ENCODE data around the gene KCND3. TPM values are rescaled to one million over a fixed set of nuclear protein-coding genes. Genes with fewer than 3 reads are reported as not detected.

The KCND3 gene
- total and polyA plus RNA-seq, 2 donors from 2014 or later = 1.2 to 12.6 TPM

- no peak for FAIRE-seq
- H3K36me3 ChIP-seq (ENCODE audit: control insufficient read depth in 2 of 3, insufficient read depth in 3 of 3, low read length in 3 of 3) = no peaks in the 10 kb centered on the region
- no peaks in the 10 kb centered on the region for H3K4me1 ChIP-seq (ENCODE audit: control insufficient read depth in 2 of 3, insufficient read depth in 2 of 3, low read depth in 1 of 3, low read length in 3 of 3)
- H3K9me3 ChIP-seq (ENCODE audit: control insufficient read depth in 2 of 3, insufficient read depth in 1 of 3, low read length in 3 of 3) = no peaks in the 10 kb centered on the region
- intact Hi-C loops (cut with DNase I) = no loop called here
- H3K4me3 ChIP-seq (ENCODE audit: low read length in 3 of 3) = no peak overlapping the region
- TF ChIP-seq, protein P1, sequence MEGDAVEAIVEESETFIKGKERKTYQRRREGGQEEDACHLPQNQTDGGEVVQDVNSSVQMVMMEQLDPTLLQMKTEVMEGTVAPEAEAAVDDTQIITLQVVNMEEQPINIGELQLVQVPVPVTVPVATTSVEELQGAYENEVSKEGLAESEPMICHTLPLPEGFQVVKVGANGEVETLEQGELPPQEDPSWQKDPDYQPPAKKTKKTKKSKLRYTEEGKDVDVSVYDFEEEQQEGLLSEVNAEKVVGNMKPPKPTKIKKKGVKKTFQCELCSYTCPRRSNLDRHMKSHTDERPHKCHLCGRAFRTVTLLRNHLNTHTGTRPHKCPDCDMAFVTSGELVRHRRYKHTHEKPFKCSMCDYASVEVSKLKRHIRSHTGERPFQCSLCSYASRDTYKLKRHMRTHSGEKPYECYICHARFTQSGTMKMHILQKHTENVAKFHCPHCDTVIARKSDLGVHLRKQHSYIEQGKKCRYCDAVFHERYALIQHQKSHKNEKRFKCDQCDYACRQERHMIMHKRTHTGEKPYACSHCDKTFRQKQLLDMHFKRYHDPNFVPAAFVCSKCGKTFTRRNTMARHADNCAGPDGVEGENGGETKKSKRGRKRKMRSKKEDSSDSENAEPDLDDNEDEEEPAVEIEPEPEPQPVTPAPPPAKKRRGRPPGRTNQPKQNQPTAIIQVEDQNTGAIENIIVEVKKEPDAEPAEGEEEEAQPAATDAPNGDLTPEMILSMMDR (IDR thresholded peaks at IDR 0.05; ENCODE audit: borderline replicate concordance, extremely low read depth, insufficient read depth) = no peak
- no peak for DNase-seq
- no peak overlapping the region for H3K27ac ChIP-seq (ENCODE audit: low read depth in 2 of 2, low read length in 2 of 2)
- no peaks in the 10 kb centered on the region for H3K27me3 ChIP-seq (ENCODE audit: control insufficient read depth, insufficient read depth, low read length)
- H3K9ac ChIP-seq (ENCODE audit: low read length in 3 of 3) = no peak overlapping the region
Observed at GRCh38 chr1:111870181-111870580, 119.3 kb downstream of the KCND3 start.

GRCh38 chr1:111867868-111868440, 121.5 kb downstream of the KCND3 start:
- Histone ChIP-seq H3K36me3 (ENCODE audit: control insufficient read depth in 2 of 3, insufficient read depth in 3 of 3, low read length in 3 of 3) (no peaks in the 10 kb centered on the region), H3K27ac (ENCODE audit: low read depth in 2 of 2, low read length in 2 of 2) (no peak overlapping the region), H3K9ac (ENCODE audit: low read length in 3 of 3) (no peak overlapping the region), H3K4me3 (ENCODE audit: low read length in 3 of 3) (no peak overlapping the region), H3K4me1 (ENCODE audit: control insufficient read depth in 2 of 3, insufficient read depth in 2 of 3, low read depth in 1 of 3, low read length in 3 of 3) (no peaks in the 10 kb centered on the region), H3K9me3 (ENCODE audit: control insufficient read depth in 2 of 3, insufficient read depth in 1 of 3, low read length in 3 of 3) (no peaks in the 10 kb centered on the region), H3K27me3 (ENCODE audit: control insufficient read depth, insufficient read depth, low read length) (no peaks in the 10 kb centered on the region)
- DNase-seq (no peak), FAIRE-seq (no peak)
- TF ChIP-seq, protein P1 (IDR thresholded peaks at IDR 0.05; ENCODE audit: borderline replicate concordance, extremely low read depth, insufficient read depth) = no peak
- intact Hi-C loops (cut with DNase I) = no loop called here

DNA sequence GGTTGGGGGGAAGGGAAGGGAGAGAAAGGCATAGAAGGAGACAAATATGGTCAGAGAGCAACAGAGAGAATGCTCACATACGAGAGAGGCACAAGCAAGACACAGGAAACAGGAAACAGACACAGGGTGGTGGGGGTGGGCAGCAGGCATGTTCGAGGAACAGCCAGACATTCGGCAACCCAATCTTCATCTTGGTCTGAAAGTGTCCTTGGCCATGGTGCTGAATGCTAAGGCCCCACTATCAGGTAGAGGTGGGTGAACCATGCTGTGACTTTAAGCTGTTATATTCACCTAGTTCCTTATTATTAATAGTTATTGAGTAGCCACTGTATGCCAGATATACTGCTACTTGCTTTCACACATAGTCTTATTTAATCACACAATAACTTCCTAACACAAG, 124.6 kb downstream of the KCND3 start:
- intact Hi-C loops (cut with DNase I) = no loop called here
- H3K27ac ChIP-seq (ENCODE audit: low read depth in 2 of 2, low read length in 2 of 2) = no peak overlapping the region
- H3K4me3 ChIP-seq (ENCODE audit: low read length in 3 of 3) = no peak overlapping the region
- FAIRE-seq (no peak), DNase-seq (peak in 2 of 5 donors; percentile 31 to 56)
- no peaks in the 10 kb centered on the region for H3K27me3 ChIP-seq (ENCODE audit: control insufficient read depth, insufficient read depth, low read length)
- TF ChIP-seq, protein P1 (IDR thresholded peaks at IDR 0.05; ENCODE audit: borderline replicate concordance, extremely low read depth, insufficient read depth) = no peak
- H3K36me3 ChIP-seq (ENCODE audit: control insufficient read depth in 2 of 3, insufficient read depth in 3 of 3, low read length in 3 of 3) = no peaks in the 10 kb centered on the region
- H3K9ac ChIP-seq (ENCODE audit: low read length in 3 of 3) = no peak overlapping the region
- no peaks in the 10 kb centered on the region for H3K4me1 ChIP-seq (ENCODE audit: control insufficient read depth in 2 of 3, insufficient read depth in 2 of 3, low read depth in 1 of 3, low read length in 3 of 3)
- no peaks in the 10 kb centered on the region for H3K9me3 ChIP-seq (ENCODE audit: control insufficient read depth in 2 of 3, insufficient read depth in 1 of 3, low read length in 3 of 3)

- Histone ChIP-seq H3K4me3 (ENCODE audit: low read length in 3 of 3) (no peak overlapping the region), H3K9ac (ENCODE audit: low read length in 3 of 3) (no peak overlapping the region), H3K36me3 (ENCODE audit: control insufficient read depth in 2 of 3, insufficient read depth in 3 of 3, low read length in 3 of 3) (no peaks in the 10 kb centered on the region), H3K4me1 (ENCODE audit: control insufficient read depth in 2 of 3, insufficient read depth in 2 of 3, low read depth in 1 of 3, low read length in 3 of 3) (no peaks in the 10 kb centered on the region), H3K27ac (ENCODE audit: low read depth in 2 of 2, low read length in 2 of 2) (no peak overlapping the region), H3K27me3 (ENCODE audit: control insufficient read depth, insufficient read depth, low read length) (no peaks in the 10 kb centered on the region), H3K9me3 (ENCODE audit: control insufficient read depth in 2 of 3, insufficient read depth in 1 of 3, low read length in 3 of 3) (no peaks in the 10 kb centered on the region)
- DNase-seq (no peak), FAIRE-seq (no peak)
- TF ChIP-seq, protein P1 (IDR thresholded peaks at IDR 0.05; ENCODE audit: borderline replicate concordance, extremely low read depth, insufficient read depth) = no peak
- intact Hi-C loops (cut with DNase I) = no loop called here
Observed at GRCh38 chr1:111863401-111863800, 126.1 kb downstream of the KCND3 start.

Measured in kidney (tissue), 14 donors.